CD4-positive, alpha-beta T cell (primary cell): ENCODE data around the gene FGGY. TPM values are rescaled to one million over a fixed set of nuclear protein-coding genes. Genes with fewer than 3 reads are reported as not detected.

Experiments used
- ATAC-seq: fragments of 200-7000 bp; cut with Tn5 transposase; one replicate; pipeline ENCODE4 v1.10.0; 2022; ENCODE audit warnings: mild to moderate bottlenecking; ENCODE audit not compliant: poor library complexity
- CTCF ChIA-PET: fragments of 350-600 bp; sonication (Branson Sonifier 250); formaldehyde crosslinking; loops from one replicate; lab custom pipeline; 2021; ENCODE audit warnings: antibody characterized with exemption, inconsistent platforms; lab: Charles Lee
- POLR2A ChIA-PET: fragments of 350-600 bp; sonication (Branson Sonifier 250); formaldehyde crosslinking; loops from one replicate; lab custom pipeline; 2021; ENCODE audit warnings: antibody characterized with exemption, inconsistent platforms; lab: Charles Lee
- DNase-seq, 14 experiments: peaks; one replicate each; pipeline ENCODE4 v3.0.0-alpha.2; 2013 to 2020; ENCODE audit warnings: mixed read lengths in 2 of 14
- H3K27ac ChIP-seq, 2 donors: one replicate each; pipeline versions ENCODE4 v1.5.1 to v1.7.0; 2013; ENCODE audit warnings: low read length in 2 of 2, low read depth in 1 of 2, mild to moderate bottlenecking in 1 of 2
- H3K27me3 ChIP-seq, 2 experiments: 1 replicate in 1 of 2; 2 replicates in 1 of 2; pipeline versions ENCODE4 v1.6.1 to v1.7.0; 2013; ENCODE audit warnings: low read length in 2 of 2, control low read depth in 1 of 2, mild to moderate bottlenecking in 1 of 2, moderate library complexity in 1 of 2; ENCODE audit not compliant: insufficient read depth in 2 of 2, control insufficient read depth in 1 of 2
- H3K36me3 ChIP-seq: one replicate; pipeline ENCODE4 v1.6.1; 2013; ENCODE audit warnings: low read length, control low read depth; ENCODE audit not compliant: insufficient read depth
- H3K4me1 ChIP-seq: one replicate; pipeline ENCODE4 v1.6.1; 2013; ENCODE audit warnings: low read length, control low read depth; ENCODE audit not compliant: insufficient read depth
- H3K4me3 ChIP-seq: one replicate; pipeline ENCODE4 v1.5.1; 2013; ENCODE audit warnings: mild to moderate bottlenecking, low read length, moderate library complexity
- H3K9me3 ChIP-seq, 2 experiments: 1 replicate in 1 of 2; 2 replicates in 1 of 2; pipeline versions ENCODE4 v1.6.1 to v1.7.0; 2013; ENCODE audit warnings: low read length in 2 of 2, mild to moderate bottlenecking in 2 of 2, control low read depth in 1 of 2, moderate library complexity in 1 of 2; ENCODE audit not compliant: control insufficient read depth in 1 of 2, insufficient read depth in 1 of 2
- H3K27ac Mint-ChIP-seq: one replicate; pipeline ENCODE4 v1.8.0; 2020; ENCODE audit warnings: mixed read lengths
- H3K27me3 Mint-ChIP-seq: one replicate; pipeline ENCODE4 v1.8.0; 2021; ENCODE audit warnings: mixed read lengths
- H3K36me3 Mint-ChIP-seq: one replicate; pipeline ENCODE4 v1.8.0; 2021; ENCODE audit warnings: low read depth, mixed read lengths
- H3K4me1 Mint-ChIP-seq: one replicate; pipeline ENCODE4 v1.8.0; 2021; ENCODE audit warnings: low read depth, mixed read lengths
- H3K4me3 Mint-ChIP-seq: one replicate; pipeline ENCODE4 v1.8.0; 2020; ENCODE audit warnings: mild to moderate bottlenecking, mixed read lengths
- H3K9me3 Mint-ChIP-seq: one replicate; pipeline ENCODE4 v1.8.0; 2020; ENCODE audit warnings: mixed read lengths
- CTCF ChIP-seq: fragments of 200-600 bp; IDR thresholded peaks from one replicate; pipeline ENCODE4 v1.8.0; 2022; ENCODE audit warnings: antibody characterized with exemption, mild to moderate bottlenecking
- intact Hi-C, 2 experiments: fragments of 100-400 bp; cut with DNase I in 1 of 2; cut with micrococcal nuclease in 1 of 2; formaldehyde crosslinking; loops; one replicate each; pipeline versions ENCODE4 v1.15.1 to v1.9.0; 2023 to 2025; cut with DNase I, micrococcal nuclease
- total RNA-seq, 174 experiments: library from RNA in 2 of 174; stranded (reverse) in 2 of 174; gene quantifications; one replicate each; pipeline ENCODE4 v1.2.3 and lab custom pipeline; 2021 to 2026

Gene FGGY
- total RNA-seq, 2 experiments from 2014 or later: 9.5 to 10.0 TPM

GRCh38 chr1:59765011-59765730 is 468.3 kb downstream of the FGGY start:
- intact Hi-C loops: no loop called here
- Histone ChIP-seq H3K9me3 (no peaks in the 10 kb centered on the region), H3K4me1 (no peaks in the 10 kb centered on the region), H3K36me3 (no peaks in the 10 kb centered on the region), H3K4me3 (no peak overlapping the region), H3K27ac (no peak overlapping the region), H3K27me3 (no peaks in the 10 kb centered on the region)
- TF ChIP-seq CTCF: no peak
- no peaks in the 10 kb centered on the region for H3K9me3 Mint-ChIP-seq
- no peaks in the 10 kb centered on the region for H3K4me1 Mint-ChIP-seq
- H3K4me3 Mint-ChIP-seq: no peak overlapping the region
- H3K27me3 Mint-ChIP-seq: no peaks in the 10 kb centered on the region
- ATAC-seq (no peak), DNase-seq (no peak)
- POLR2A ChIA-PET: no interaction called here
- H3K36me3 Mint-ChIP-seq: no peaks in the 10 kb centered on the region
- CTCF ChIA-PET: no interaction called here
- H3K27ac Mint-ChIP-seq: no peak overlapping the region

GRCh38 chr1:59766227-59766855 is 469.4 kb downstream of the FGGY start:
- Mint-ChIP-seq H3K4me3 (no peak overlapping the region), H3K36me3 (no peaks in the 10 kb centered on the region), H3K27ac (no peak overlapping the region), H3K4me1 (no peaks in the 10 kb centered on the region), H3K27me3 (no peaks in the 10 kb centered on the region), H3K9me3 (no peaks in the 10 kb centered on the region)
- DNase-seq: no peak
- Histone ChIP-seq H3K27me3 (no peaks in the 10 kb centered on the region), H3K4me1 (no peaks in the 10 kb centered on the region), H3K4me3 (no peak overlapping the region), H3K27ac (no peak overlapping the region), H3K9me3 (no peaks in the 10 kb centered on the region), H3K36me3 (no peaks in the 10 kb centered on the region)
- intact Hi-C loops: no loop called here
- TF ChIP-seq CTCF: no peak
- POLR2A ChIA-PET: no interaction called here
- CTCF ChIA-PET: no interaction called here
- no peak for ATAC-seq

- ATAC-seq: no peak
- no peak for DNase-seq
- Histone ChIP-seq H3K9me3 (no peaks in the 10 kb centered on the region), H3K27me3 (no peaks in the 10 kb centered on the region), H3K4me3 (no peak overlapping the region), H3K36me3 (no peaks in the 10 kb centered on the region), H3K4me1 (no peaks in the 10 kb centered on the region), H3K27ac (no peak overlapping the region)
- Mint-ChIP-seq H3K4me3 (no peak overlapping the region), H3K36me3 (no peaks in the 10 kb centered on the region), H3K27ac (no peak overlapping the region), H3K27me3 (no peaks in the 10 kb centered on the region), H3K9me3 (no peaks in the 10 kb centered on the region), H3K4me1 (no peaks in the 10 kb centered on the region)
- CTCF ChIA-PET: no interaction called here
- TF ChIP-seq CTCF: no peak
- intact Hi-C loops: no loop called here
- POLR2A ChIA-PET: no interaction called here
Measured at GRCh38 chr1:59767119-59767518, 470.2 kb downstream of the FGGY start.
